ENCODE measurements around the gene RSBN1. TPM values are rescaled to one million over a fixed set of nuclear protein-coding genes. Genes with fewer than 3 reads are reported as not detected.

RSBN1 gene
- total and polyA plus RNA-seq, 9 of the 15 experiments (the other 6 are each of a cell fraction or from before 2014, with no cell fraction given): 4.5 to 24.3 (median 13.0) TPM

DNA sequence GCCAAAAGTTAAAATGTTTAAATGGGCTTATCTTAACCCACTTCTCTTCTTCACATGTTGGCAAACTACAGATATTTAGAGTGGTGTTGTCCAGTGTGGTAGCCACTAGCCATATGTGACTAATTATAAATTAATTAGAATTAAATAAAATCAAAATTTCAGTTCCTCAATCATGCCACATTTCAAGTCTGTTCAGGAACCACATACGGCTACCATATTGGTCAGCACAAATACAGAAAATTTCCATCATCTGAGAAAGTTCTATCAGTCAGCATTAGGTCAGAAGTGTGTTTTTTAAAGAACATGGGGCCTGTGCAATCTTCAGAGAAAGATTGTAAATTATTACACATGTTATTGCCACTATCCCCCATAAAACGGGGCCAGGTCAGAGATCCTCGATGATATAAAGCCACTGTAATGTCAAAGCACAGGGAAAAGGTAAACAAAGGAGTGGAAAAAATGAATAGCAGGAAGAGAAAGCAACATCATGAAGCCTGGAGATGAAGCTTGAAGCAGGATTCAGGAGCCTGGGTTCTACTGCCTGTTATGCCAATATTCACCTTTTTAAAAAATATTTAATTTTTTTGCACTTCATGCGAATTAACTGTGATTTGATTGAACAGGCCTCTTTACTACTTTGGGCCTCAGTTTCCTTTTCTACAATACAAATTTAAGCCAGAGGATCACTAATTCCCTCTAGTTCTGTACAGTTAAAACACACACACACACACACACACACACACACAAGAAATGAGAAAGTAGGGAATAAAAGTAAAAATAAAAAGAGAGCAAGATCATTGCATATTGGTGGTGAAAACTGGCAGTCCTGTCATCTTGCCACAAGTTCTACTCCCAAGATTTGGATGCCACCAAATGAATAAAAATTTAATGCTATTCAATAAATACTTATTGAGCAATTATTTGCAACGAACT, 2.3 kb downstream of the RSBN1 start:
- Histone ChIP-seq H3K27ac (ENCODE audit: extremely low read depth, low read depth, low read length) (peak overlapping the region; percentile 48), H4K20me1 (replicated peaks; ENCODE audit: control insufficient read depth, insufficient read depth, low read length) (peaks cover 12% of the 10 kb centered on the region; the same call in 1 of the 2 replicates), H3K79me2 (ENCODE audit: control insufficient read depth, insufficient read depth, low read length) (peaks cover 71% of the 10 kb centered on the region), H3K9me3 (replicated peaks; ENCODE audit: control insufficient read depth, insufficient read depth, low read depth, low read length) (no peaks in the 10 kb centered on the region; the same call in 1 of the 2 replicates), H3K36me3 (ENCODE audit: control insufficient read depth, insufficient read depth, low read length) (peaks cover 14% of the 10 kb centered on the region), H3K9ac (ENCODE audit: insufficient read depth in 1 of 2, low read depth in 2 of 2, low read length in 2 of 2) (peak overlapping the region; percentile 4 to 93; a peak in 2 of 4 replicates), H3K4me2 (ENCODE audit: insufficient read depth, low read length) (peak overlapping the region; percentile 82), H3K9me1 (ENCODE audit: control insufficient read depth, insufficient read depth, low read length) (no peaks in the 10 kb centered on the region), H2AFZ (ENCODE audit: low read depth, low read length) (no peak overlapping the region), H3K4me1 (replicated peaks in 1 of 2; ENCODE audit: control insufficient read depth in 2 of 2, insufficient read depth in 2 of 2, low read length in 2 of 2) (peaks cover 14 to 15% of the 10 kb centered on the region in 2 experiments; a peak in 4 of 5 replicates), H3K27me3 (ENCODE audit: control insufficient read depth in 2 of 2, insufficient read depth in 2 of 2, low read length in 2 of 2) (no peaks in the 10 kb centered on the region), H3K4me3 (peak overlapping the region; percentile 92)
- in situ Hi-C loops (cut with MboI) (no loop called here), intact Hi-C loops (cut with micrococcal nuclease) (loop anchor here (5.0 kb wide), 1 partner anchor 133 kb away; no protein-coding TSS in a partner anchor)
- DNase-seq (ENCODE audit: extremely low read depth in 1 of 4, low spot score in 3 of 4) (peak in 1 of 4 experiments; percentile 23), FAIRE-seq (no peak), ATAC-seq (no peak)
- no TSS peak for BruUV-seq (replicated peaks)
- ChIA-PET CTCF (ENCODE audit: low intra/inter-chr PET ratio) (no interaction called here), POLR2A (no interaction called here)
- WGBS (ENCODE audit: insufficient coverage, low coverage, missing lambda C conversion rate): under 1% methylated on average over 5 of the region's 5 CpGs
- TF ChIP-seq, protein P1, sequence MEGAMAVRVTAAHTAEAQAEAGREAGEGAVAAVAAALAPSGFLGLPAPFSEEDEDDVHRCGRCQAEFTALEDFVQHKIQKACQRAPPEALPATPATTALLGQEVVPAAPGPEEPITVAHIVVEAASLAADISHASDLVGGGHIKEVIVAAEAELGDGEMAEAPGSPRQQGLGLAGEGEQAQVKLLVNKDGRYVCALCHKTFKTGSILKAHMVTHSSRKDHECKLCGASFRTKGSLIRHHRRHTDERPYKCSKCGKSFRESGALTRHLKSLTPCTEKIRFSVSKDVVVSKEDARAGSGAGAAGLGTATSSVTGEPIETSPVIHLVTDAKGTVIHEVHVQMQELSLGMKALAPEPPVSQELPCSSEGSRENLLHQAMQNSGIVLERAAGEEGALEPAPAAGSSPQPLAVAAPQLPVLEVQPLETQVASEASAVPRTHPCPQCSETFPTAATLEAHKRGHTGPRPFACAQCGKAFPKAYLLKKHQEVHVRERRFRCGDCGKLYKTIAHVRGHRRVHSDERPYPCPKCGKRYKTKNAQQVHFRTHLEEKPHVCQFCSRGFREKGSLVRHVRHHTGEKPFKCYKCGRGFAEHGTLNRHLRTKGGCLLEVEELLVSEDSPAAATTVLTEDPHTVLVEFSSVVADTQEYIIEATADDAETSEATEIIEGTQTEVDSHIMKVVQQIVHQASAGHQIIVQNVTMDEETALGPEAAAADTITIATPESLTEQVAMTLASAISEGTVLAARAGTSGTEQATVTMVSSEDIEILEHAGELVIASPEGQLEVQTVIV (CRISPR knock-in tag; IDR thresholded peaks at IDR 0.05; ENCODE audit: borderline replicate concordance): no peak
- TF ChIP-seq ARID2 (IDR thresholded peaks at IDR 0.05): 0 out of 2 replicates have a peak, but pooled peaks have one; percentile 29
- no peak for TF ChIP-seq ETV5 (CRISPR knock-in tag; IDR thresholded peaks at IDR 0.05; ENCODE audit: low read depth)
- no peak for TF ChIP-seq EGR1 (conservative IDR thresholded peaks at IDR 0.05)
- TF ChIP-seq RBFOX2 (IDR thresholded peaks at IDR 0.05; ENCODE audit: low read depth, low read length): 0 out of 2 replicates have a peak, but pooled peaks have one; percentile 11
- TF ChIP-seq MTF1 (CRISPR knock-in tag; IDR thresholded peaks at IDR 0.05; ENCODE audit: borderline replicate concordance): no peak
- TF ChIP-seq, protein P2, sequence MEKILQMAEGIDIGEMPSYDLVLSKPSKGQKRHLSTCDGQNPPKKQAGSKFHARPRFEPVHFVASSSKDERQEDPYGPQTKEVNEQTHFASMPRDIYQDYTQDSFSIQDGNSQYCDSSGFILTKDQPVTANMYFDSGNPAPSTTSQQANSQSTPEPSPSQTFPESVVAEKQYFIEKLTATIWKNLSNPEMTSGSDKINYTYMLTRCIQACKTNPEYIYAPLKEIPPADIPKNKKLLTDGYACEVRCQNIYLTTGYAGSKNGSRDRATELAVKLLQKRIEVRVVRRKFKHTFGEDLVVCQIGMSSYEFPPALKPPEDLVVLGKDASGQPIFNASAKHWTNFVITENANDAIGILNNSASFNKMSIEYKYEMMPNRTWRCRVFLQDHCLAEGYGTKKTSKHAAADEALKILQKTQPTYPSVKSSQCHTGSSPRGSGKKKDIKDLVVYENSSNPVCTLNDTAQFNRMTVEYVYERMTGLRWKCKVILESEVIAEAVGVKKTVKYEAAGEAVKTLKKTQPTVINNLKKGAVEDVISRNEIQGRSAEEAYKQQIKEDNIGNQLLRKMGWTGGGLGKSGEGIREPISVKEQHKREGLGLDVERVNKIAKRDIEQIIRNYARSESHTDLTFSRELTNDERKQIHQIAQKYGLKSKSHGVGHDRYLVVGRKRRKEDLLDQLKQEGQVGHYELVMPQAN (IDR thresholded peaks at IDR 0.05; ENCODE audit: borderline replicate concordance): peak; percentile 56; the same call in 1 of the 2 replicates
- TF ChIP-seq PTRF (tag; IDR thresholded peaks at IDR 0.05): no peak
- TF ChIP-seq SP1 (CRISPR knock-in tag; IDR thresholded peaks at IDR 0.05): no peak
- peak; percentile 48; the same call in 1 of the 2 replicates for TF ChIP-seq JUND (IDR thresholded peaks at IDR 0.05; ENCODE audit: borderline replicate concordance, low read depth, low read length)
- peak; percentile 72; the same call in 2 of the 3 replicates for TF ChIP-seq JUND (tag; IDR thresholded peaks at IDR 0.05; ENCODE audit: borderline replicate concordance, low read depth, low read length)
- TF ChIP-seq, protein P3, sequence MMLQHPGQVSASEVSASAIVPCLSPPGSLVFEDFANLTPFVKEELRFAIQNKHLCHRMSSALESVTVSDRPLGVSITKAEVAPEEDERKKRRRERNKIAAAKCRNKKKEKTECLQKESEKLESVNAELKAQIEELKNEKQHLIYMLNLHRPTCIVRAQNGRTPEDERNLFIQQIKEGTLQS (IDR thresholded peaks at IDR 0.05): peak; percentile 52; the same call in 1 of the 2 replicates
- TF ChIP-seq, protein P3 (CRISPR knock-in tag; conservative IDR thresholded peaks at IDR 0.05): no peak
- TF ChIP-seq, protein P4, sequence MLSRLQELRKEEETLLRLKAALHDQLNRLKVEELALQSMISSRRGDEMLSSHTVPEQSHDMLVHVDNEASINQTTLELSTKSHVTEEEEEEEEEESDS (CRISPR knock-in tag; IDR thresholded peaks at IDR 0.05): no peak
- TF ChIP-seq ATF7 (IDR thresholded peaks at IDR 0.05): 0 out of 2 replicates have a peak, but pooled peaks have one; percentile 19
